GM18502 (cell line): Measurements from ENCODE around the gene PRKN.

Experiments used
- ATAC-seq: cut with Tn5 transposase; IDR thresholded peaks from one replicate; pipeline ENCODE4 v1.9.1; 2021; ENCODE audit warnings: mild to moderate bottlenecking; ENCODE audit not compliant: unreplicated experiment, poor library complexity

The PRKN gene

DNA sequence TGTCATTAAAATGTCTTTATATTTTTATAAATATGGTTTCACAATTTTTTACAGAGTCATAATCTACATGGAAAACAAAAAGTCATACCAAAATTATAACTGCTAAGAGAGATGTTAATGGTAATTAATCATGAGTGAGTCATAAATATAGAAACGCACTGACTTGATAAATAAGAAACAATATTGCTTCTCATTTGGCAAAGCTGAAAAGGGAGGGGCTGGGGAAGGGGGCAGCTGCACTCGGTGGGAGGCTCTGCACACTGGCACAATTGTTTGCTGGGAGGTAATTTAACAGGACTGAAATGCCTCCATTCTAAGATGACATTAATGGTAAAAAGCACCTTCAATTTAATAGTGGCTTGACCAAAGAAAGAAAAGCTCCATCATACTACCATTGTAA lies 1320.5 kb downstream of the PRKN start:
- no peak for ATAC-seq

DNA sequence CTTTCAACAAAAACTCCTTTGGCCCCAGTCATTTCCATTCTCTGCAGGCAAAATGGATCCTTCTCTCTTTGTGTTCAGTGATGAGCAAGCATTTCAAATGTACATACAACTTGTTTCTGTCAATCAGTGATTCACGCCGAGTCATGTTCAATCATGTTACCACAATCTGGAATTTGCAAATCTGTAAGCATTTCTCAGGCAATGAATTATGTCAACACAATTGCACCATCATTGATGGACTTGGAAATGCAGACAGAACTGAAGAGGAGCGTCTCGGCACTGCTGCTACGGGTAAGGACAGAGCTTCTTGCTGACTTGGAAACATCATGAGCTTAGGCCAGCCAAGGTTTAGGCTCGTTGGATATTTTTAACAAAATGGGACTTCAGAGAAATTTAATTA lies 1320.9 kb downstream of the PRKN start:
- ATAC-seq = no peak

DNA sequence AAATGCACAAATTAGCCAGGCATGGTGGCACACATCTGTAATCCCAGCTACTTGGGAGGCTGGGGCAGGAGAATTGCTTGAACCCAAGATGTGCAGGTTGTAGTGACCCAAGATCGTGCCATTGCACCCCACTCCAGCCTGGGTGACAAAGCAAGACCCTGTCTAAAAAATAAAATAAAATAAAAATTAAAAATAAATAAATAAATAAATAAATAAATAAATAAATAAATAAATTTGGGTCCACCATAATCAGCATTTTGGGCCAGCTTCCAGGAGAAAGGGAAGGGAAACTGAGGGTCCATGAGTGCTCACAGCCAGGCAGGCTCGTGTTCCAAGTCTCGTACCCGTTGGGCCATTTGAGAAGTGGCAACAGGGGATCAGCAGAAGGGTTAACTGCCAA lies 1322.1 kb downstream of the PRKN start:
- ATAC-seq = no peak

GRCh38 chr6:161403717-161404116 lies 1323.8 kb downstream of the PRKN start:
- no peak for ATAC-seq

DNA sequence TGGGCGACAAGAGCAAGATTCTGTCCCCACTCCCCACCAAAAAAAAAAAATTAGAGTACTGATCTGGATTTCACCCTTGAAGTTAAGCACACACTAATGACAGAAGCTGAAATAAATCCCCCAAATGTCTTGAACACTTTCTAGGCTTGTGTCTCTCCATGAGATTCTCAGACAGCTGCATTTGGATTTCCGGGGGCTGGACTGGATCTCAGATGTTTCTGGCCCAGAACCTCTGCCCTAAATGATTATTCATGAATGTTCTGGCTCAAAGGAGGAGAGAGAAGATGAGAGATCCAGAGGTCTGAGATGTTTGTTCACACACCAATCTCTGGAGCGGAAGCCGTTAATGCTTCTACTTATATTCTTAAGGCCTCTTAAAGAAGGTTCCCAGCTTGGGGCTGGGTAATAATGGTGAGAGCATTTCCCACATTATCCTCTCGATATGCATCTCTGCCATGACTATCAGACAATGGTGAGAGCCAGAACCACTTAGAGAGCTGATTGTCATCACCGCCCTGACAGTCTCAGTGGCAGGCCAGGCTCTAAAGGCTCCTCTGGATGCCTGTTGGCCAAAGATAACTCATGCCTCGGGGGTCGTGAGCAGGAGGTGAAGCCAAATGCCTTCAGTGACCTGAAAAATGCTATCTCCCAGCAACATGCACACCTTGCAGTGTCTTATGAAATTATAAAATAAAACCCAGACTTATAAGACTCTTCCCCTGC lies 1325.8 kb downstream of the PRKN start:
- no peak for ATAC-seq

DNA sequence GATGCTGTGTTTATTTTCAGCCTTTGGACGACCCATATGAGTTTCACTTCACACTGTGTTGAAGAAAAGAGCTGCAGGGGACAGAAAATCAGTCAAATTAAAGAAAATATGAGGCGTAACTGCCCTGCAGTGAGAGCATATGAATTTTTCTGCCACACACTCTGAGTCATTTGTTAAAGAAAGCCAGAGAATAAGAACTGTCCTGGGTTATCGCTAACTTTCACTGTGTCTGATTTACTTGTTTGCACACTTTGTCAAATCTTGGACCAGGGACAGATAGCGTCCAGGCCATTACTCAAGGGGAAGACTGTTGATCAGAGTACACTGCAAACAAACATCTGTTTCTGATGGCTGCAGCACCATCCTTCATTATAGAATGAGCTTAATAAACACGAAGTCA lies 1326.9 kb downstream of the PRKN start:
- no peak for ATAC-seq

DNA sequence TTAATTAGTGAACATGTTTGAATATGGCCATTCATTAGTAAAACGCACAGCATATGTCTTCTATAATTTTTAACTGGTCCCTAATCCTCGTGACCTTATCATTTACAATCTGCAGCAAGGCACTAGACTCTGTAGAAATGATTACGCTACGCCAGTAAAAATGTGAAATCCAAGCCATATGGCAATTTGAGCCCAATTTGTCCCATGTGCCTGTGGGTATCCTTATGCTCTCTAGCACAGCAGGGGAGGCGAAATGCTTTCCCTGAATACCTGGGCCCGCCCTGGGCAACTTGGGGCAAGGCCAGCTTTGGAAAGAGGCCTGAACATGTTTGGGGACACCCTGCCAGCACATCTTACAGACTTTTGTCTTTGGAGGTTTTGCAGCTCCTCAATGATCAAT lies 1331.0 kb downstream of the PRKN start:
- no peak for ATAC-seq

- ATAC-seq = no peak
Measured at GRCh38 chr6:161395716-161396231, 1331.8 kb downstream of the PRKN start.

DNA sequence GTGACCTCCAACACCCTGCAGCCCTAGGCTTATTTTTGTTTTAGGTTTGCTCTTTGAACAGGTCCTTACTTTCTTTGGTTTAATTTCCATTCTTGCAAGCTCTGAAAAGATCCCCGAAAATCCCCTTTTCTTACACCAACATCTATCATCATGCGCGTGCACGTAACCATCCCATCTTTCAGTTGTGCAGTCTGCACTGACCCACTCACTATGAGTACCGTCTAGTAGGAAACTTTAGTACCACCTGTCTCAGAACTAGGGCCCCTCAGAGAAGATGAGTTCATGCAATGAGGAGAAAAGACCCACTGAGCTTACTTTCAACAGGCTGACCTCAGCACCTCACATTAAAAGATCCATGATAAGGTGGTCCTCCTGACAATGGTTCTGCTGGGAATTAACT lies 1333.1 kb downstream of the PRKN start:
- no peak for ATAC-seq

DNA sequence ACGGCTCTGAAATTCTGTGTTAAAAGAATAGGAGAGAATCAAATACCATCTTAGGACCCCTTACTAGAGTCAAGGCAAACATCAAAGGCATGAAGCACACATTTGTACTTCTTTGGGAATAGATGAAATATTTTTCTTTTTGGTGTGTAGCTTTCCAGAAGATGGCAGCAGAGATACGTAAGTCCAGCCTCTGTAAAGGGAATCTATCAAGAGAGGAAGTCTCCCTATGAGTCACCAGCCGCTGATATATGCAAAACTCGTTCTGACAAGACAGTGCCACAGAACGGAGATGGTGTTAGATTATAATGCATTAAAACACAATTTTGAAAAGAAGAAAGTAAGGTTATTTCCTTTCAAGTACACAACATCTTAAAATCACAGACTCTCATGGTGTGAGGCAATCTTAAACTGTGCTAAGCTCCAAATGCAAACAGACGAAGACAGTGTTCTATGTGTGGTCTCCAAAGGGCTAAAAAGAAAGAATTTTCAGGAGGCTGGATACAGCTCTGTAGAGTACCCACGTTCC lies 1333.7 kb downstream of the PRKN start:
- peak; percentile 100 for ATAC-seq

DNA sequence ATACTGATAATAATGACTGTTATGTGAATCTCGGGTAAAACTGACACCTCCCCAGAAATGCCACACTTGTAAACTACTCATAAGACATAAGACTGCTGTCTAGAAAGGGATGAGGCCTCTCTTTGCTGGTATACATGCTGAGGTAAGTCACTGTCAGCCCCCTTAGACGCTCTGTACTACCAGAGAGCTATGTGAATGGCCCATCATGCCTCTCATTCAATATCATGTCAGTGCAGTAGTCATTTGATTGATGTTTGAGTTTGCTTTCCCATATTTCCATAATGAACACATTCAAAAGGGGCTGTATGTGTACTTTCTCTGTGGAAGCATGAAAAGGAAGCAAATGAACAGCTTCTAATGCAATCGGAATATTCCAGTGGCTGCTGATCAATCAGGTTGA lies 1334.3 kb downstream of the PRKN start:
- ATAC-seq = no peak

DNA sequence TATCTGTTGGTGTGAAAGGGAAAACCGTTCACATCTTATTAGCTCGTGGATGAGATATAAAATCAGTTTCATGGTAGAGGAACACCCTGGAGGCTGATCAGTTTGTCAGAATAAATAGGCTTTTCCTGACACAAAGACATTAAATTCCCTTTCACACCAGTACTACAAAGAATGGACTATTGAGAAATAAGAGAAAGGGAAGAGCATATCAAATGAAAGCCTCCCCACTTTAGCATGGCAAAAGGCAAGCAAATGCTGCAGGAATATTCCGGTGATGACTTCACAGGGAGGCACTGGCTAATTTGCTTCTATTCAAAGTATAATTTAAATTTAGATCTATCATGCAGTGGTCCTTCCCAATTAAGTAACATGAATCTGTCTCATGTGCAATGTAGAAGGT lies 1337.8 kb downstream of the PRKN start:
- no peak for ATAC-seq

GRCh38 chr6:161383951-161384350 lies 1343.6 kb downstream of the PRKN start:
- no peak for ATAC-seq

DNA sequence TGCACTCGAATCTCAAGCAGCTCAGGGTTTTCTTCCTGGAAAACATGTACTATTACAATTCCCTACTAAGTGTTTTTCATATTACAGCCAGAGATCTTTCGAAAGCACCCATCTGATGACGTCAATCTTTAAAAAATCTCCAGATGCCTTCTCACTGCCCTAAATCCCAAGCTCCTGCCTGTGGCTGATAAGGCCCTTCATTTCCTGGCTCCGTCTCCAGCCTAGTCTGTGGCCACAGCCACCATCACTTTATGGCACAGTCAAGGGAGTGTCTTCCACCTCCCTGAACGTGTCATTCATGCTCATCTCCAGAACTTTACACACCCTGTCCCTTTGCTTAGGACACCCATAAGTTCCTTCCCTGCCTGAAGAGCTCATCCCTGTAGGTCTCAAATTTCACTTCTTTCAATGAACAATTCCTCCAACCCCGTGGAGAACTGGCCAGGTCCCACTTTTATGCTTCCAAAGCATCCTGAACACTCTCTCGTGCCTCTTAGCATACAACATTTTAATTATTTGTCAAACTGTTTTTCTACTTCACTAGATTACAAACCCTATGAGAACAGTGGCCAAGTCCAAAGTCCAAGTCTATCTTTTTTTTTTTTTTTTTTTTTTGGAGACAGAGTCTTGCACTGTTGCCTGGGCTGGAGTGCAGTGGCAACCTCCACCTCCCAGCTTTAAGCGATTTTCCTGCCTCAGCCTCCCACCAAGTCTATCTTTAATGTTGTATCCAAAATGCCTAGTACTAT lies 1347.6 kb downstream of the PRKN start:
- ATAC-seq = no peak

GRCh38 chr6:161378115-161378514 lies 1349.5 kb downstream of the PRKN start:
- ATAC-seq = no peak

GRCh38 chr6:161377116-161377515 lies 1350.5 kb downstream of the PRKN start:
- ATAC-seq = no peak

DNA sequence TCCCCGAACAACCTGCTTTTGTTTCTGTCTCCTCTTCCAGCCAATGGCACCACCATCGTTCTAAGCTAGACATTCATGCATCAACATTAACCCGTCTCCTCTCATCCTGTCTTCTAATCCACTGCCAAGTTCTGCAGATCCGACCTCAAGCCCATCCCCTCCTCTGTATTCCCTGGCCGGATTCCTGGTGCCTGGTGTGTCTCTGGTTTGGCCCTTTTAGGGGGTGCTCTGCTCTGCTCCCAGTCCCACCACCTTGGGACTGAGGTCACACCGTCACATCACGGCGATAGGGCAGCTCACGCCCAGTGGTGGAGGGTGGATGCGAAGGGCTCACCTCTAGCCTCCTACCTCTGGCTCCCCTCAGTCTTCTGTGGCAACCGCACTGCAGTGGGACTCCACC lies 1351.2 kb downstream of the PRKN start:
- ATAC-seq = no peak

DNA sequence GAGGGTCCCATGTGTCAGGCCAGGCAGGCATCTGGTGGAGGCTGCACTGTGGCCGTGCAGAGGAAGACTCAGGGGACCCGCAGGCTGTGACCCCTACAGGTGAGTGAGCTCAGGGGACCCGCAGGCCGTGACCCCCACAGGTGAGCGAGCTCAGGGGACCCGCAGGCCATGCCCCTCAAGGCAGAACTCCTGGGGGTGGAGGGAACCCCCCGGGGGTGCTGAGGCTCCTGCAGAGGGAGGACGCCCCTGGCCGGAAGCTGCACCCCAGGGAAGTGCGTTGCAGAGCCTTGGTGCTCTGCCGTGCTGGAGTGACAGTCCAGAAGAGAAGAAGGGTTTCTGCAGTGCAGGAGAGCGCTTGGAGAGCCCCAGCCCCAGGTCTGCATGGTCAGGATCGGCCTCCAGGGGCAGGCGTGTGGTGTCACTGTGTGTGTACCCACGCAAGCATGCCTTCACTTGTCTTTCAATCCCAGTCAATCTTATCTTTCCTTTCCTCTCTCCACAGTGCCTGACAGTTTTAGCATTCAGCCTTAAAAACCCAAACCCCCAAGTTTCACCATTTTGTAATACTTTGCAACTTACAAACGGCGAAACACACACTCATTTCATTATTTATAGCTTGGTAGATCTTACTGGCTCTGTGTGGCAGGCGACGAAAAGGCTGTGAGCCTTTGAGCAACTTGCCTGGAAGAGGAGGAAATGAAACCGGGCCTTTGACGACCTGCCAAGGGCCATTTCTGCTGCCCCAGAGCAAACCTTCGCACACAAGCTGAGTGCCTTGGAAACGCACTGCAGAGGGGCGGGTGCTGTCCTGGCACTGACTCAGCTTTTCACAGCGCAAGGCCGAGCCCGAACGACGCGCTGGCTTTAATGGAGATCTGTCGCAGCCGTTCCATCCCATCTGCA lies 1352.3 kb downstream of the PRKN start:
- no peak for ATAC-seq

DNA sequence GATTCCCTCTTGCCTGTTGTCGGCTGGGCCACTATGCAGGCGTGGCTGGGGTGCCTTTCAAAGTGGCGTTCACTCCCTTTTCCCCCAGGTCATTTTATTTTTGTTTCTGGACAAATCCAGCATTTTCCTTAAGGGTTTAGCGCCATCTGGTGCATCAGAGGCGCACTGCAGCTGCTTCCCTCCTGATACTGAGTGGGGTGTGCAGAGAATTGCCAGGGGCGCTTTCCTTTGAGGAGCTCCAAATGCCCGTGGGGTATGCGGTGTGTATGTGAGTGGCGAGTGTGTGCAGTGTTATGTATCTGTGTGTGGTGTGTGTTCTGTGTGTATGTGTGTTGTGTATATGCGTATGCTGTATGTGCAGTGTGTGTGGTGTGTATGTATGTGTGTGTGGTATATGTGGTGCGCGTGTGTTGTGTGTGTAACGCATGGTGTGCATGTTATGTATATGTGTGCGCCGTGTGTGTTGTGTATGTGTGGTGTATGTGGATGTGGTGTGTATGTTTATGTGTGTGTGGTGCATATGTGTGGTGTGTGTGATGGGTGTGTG lies 1353.6 kb downstream of the PRKN start:
- ATAC-seq = peak; percentile 49

GRCh38 chr6:161372422-161372793 lies 1355.2 kb downstream of the PRKN start:
- ATAC-seq = no peak
